Astrocyte (in vitro differentiated cells and primary cell): ENCODE results near the gene MED13. TPM values are rescaled to one million over a fixed set of nuclear protein-coding genes. Genes with fewer than 3 reads are reported as not detected.

Source experiments
- DNase-seq: peaks from one replicate; pipeline ENCODE4 v3.0.0-alpha.2; 2010; ENCODE audit warnings: low read depth
- FAIRE-seq: peaks from 2 replicates; lab custom pipeline; 2011; peaks lifted over from hg19 to GRCh38; lab: Jason Lieb, UNC
- H2AFZ ChIP-seq: 2 replicates; pipeline ENCODE4 v1.6.0; 2012; ENCODE audit warnings: low read depth, low read length, inconsistent platforms
- H3K27ac ChIP-seq: 2 replicates; pipeline ENCODE4 v1.5.1; 2011; ENCODE audit warnings: low read depth, low read length, inconsistent platforms
- H3K27me3 ChIP-seq: 2 replicates; pipeline ENCODE4 v1.6.0; 2011; ENCODE audit warnings: low read length, inconsistent platforms; ENCODE audit not compliant: insufficient read depth
- H3K36me3 ChIP-seq: 2 replicates; pipeline ENCODE4 v1.5.1; 2011; ENCODE audit warnings: low read length, inconsistent platforms; ENCODE audit not compliant: insufficient read depth
- H3K4me1 ChIP-seq: 2 replicates; pipeline ENCODE4 v1.5.1; 2011; ENCODE audit warnings: low read length, inconsistent platforms; ENCODE audit not compliant: insufficient read depth
- H3K4me2 ChIP-seq: 2 replicates; pipeline ENCODE4 v1.6.0; 2012; ENCODE audit warnings: low read length, inconsistent platforms
- H3K4me3 ChIP-seq: 2 replicates; pipeline ENCODE4 v1.5.1; 2011; ENCODE audit warnings: low read depth, mild to moderate bottlenecking, low read length, inconsistent platforms; ENCODE audit not compliant: insufficient read depth
- H3K79me2 ChIP-seq: 2 replicates; pipeline ENCODE4 v1.6.0; 2012; ENCODE audit warnings: mild to moderate bottlenecking, low read length, inconsistent platforms; ENCODE audit not compliant: insufficient read depth
- H3K9ac ChIP-seq: 2 replicates; pipeline ENCODE4 v1.6.0; 2012; ENCODE audit warnings: mild to moderate bottlenecking, low read length, inconsistent platforms
- H3K9me3 ChIP-seq: 2 replicates; pipeline ENCODE4 v1.5.1; 2012; ENCODE audit warnings: low read depth, mild to moderate bottlenecking, low read length, inconsistent platforms; ENCODE audit not compliant: insufficient read depth
- H4K20me1 ChIP-seq: 2 replicates; pipeline ENCODE4 v1.6.0; 2012; ENCODE audit warnings: low read length, inconsistent platforms; ENCODE audit not compliant: insufficient read depth
- H3K27ac Mint-ChIP-seq: one replicate; pipeline ENCODE4 v1.8.0; 2021; ENCODE audit warnings: mild to moderate bottlenecking, mixed read lengths; ENCODE audit not compliant: unreplicated experiment
- H3K27me3 Mint-ChIP-seq: one replicate; pipeline ENCODE4 v1.8.0; 2021; ENCODE audit warnings: low read depth, mixed read lengths; ENCODE audit not compliant: unreplicated experiment
- H3K36me3 Mint-ChIP-seq: one replicate; pipeline ENCODE4 v1.8.0; 2021; ENCODE audit warnings: low read depth, mixed read lengths; ENCODE audit not compliant: unreplicated experiment
- H3K4me1 Mint-ChIP-seq: one replicate; pipeline ENCODE4 v1.8.0; 2021; ENCODE audit warnings: low read depth, mixed read lengths; ENCODE audit not compliant: unreplicated experiment
- H3K4me3 Mint-ChIP-seq: one replicate; pipeline ENCODE4 v1.8.0; 2021; ENCODE audit warnings: mild to moderate bottlenecking, moderate library complexity, mixed read lengths; ENCODE audit not compliant: unreplicated experiment
- H3K9me3 Mint-ChIP-seq: one replicate; pipeline ENCODE4 v1.8.0; 2021; ENCODE audit warnings: mild to moderate bottlenecking, mixed read lengths; ENCODE audit not compliant: unreplicated experiment
- EZH2 ChIP-seq: IDR thresholded peaks from 2 replicates; pipeline ENCODE4 v1.6.1; 2012; ENCODE audit warnings: mild to moderate bottlenecking, low read length, inconsistent platforms; ENCODE audit not compliant: insufficient read depth
- total RNA-seq: library from RNA; stranded (reverse); gene quantifications from 2 replicates; pipeline ENCODE4 v1.2.1, GENCODE V29; 2021
- TF ChIP-seq, protein P1 (sequence below): IDR thresholded peaks from 2 replicates; pipeline ENCODE4 v1.5.1; 2011; ENCODE audit warnings: low read depth, mild to moderate bottlenecking, inconsistent platforms, low read length, moderate library complexity; ENCODE audit not compliant: insufficient read depth

MED13 gene
- total RNA-seq, 1 donor from 2014 or later, result 55.0 TPM

DNA sequence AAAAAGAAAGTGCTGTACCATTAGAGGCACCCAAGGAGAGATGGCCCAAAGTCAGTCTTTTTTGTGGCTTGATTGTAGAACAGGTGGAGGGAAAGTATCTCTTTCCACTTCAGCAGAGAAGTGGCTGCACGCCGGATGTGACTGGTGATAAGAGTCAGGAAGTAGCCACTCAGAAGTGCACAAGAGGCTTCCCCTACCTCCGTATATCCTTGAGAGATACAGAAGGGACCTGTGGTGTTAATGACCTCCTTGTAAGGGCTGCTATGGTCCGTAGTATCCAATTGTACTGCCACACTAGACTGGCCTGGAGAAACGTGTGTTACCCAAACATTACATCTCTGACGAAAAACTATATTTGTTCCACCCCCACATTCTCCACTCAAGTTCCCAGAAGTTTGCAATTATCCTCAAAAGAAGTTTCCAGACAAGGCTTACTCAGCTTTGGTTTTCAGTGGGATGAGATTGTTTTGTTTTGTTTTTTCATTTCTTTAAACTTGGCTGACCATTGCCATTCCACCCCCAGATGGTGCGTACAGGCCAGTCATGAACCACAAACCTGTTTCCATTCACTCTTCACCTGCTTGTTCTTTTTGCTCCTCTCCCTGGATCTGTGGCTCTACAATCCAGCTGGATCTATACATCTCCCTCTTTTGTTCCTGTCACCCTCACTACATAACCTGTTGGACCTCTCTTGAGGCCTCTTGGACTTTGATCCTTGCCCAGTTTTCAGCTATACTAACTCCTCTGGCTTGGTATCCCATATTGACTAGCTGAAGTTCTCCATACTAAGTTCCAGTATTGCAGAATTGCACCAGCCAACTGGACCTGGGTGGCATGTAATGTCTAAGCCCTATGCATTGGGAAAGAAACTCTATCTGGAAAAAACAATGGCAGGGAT is 20.7 kb upstream of the MED13 start:
- Mint-ChIP-seq H3K4me1 (peaks cover 6% of the 10 kb centered on the region), H3K27me3 (no peaks in the 10 kb centered on the region), H3K4me3 (no peak overlapping the region), H3K36me3 (no peaks in the 10 kb centered on the region), H3K27ac (no peak overlapping the region), H3K9me3 (no peaks in the 10 kb centered on the region)
- DNase-seq (peak; percentile 90), FAIRE-seq (no peak)
- Histone ChIP-seq H3K9ac (no peak overlapping the region), H3K4me3 (no peak overlapping the region), H3K4me2 (peak overlapping the region; percentile 32), H2AFZ (no peak overlapping the region), H3K27ac (peak overlapping the region; percentile 6), H3K9me3 (no peaks in the 10 kb centered on the region), H3K79me2 (no peaks in the 10 kb centered on the region), H3K27me3 (no peaks in the 10 kb centered on the region), H3K4me1 (peaks cover 8% of the 10 kb centered on the region), H3K36me3 (no peaks in the 10 kb centered on the region), H4K20me1 (no peaks in the 10 kb centered on the region)
- TF ChIP-seq EZH2, result no peak
- TF ChIP-seq, protein P1, sequence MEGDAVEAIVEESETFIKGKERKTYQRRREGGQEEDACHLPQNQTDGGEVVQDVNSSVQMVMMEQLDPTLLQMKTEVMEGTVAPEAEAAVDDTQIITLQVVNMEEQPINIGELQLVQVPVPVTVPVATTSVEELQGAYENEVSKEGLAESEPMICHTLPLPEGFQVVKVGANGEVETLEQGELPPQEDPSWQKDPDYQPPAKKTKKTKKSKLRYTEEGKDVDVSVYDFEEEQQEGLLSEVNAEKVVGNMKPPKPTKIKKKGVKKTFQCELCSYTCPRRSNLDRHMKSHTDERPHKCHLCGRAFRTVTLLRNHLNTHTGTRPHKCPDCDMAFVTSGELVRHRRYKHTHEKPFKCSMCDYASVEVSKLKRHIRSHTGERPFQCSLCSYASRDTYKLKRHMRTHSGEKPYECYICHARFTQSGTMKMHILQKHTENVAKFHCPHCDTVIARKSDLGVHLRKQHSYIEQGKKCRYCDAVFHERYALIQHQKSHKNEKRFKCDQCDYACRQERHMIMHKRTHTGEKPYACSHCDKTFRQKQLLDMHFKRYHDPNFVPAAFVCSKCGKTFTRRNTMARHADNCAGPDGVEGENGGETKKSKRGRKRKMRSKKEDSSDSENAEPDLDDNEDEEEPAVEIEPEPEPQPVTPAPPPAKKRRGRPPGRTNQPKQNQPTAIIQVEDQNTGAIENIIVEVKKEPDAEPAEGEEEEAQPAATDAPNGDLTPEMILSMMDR, result no peak

DNA sequence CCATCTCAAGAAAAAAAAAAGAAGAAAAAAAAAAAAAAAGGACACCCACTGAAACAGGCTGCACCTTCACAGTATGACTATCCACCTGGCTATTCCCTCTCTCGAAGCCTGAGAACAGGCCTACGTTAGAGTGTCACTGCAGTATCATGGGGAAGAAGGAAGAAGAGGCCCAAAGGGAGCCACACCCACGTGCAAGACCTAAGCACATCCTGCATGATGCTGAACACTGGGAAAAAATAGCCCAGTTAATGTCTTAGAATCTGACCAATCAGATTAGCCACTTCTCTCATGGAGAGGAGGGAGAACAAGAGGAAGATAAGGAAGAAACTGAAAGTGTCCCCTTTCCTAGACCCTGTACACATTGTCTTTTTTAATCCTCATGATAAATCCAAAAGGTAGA is 19.5 kb upstream of the MED13 start:
- no peak overlapping the region for H3K4me3 ChIP-seq
- H4K20me1 ChIP-seq, result no peaks in the 10 kb centered on the region
- H3K4me1 Mint-ChIP-seq, result peaks cover 6% of the 10 kb centered on the region
- H3K9ac ChIP-seq, result no peak overlapping the region
- H3K4me1 ChIP-seq, result peaks cover 8% of the 10 kb centered on the region
- no peaks in the 10 kb centered on the region for H3K27me3 Mint-ChIP-seq
- no peak overlapping the region for H3K27ac Mint-ChIP-seq
- no peaks in the 10 kb centered on the region for H3K9me3 Mint-ChIP-seq
- H3K79me2 ChIP-seq, result no peaks in the 10 kb centered on the region
- H3K36me3 Mint-ChIP-seq, result no peaks in the 10 kb centered on the region
- H3K4me3 Mint-ChIP-seq, result no peak overlapping the region
- H2AFZ ChIP-seq, result no peak overlapping the region
- TF ChIP-seq, protein P1, result no peak
- TF ChIP-seq EZH2, result no peak
- no peak overlapping the region for H3K27ac ChIP-seq
- FAIRE-seq (no peak), DNase-seq (no peak)
- no peak overlapping the region for H3K4me2 ChIP-seq
- H3K27me3 ChIP-seq, result peaks cover 5% of the 10 kb centered on the region
- no peaks in the 10 kb centered on the region for H3K36me3 ChIP-seq
- no peaks in the 10 kb centered on the region for H3K9me3 ChIP-seq

DNA sequence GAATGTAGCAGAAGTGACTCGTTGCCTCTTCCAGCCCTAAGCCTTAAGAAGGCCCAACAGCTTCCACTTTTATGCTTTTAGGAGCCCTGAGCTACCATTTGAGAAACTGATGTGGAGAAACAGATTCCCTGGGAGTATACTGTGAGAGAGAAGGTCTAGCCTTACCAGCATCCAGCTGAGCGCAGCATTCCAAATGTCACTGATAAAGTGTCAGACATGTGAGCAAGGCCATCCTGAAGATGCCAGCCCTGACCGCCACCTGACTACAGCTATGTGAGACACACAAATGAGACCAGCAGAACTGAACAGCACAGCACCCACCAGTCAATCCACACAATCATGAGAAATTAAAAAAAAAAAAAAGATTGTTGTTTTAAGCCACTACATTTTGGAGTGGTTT is 18.6 kb upstream of the MED13 start:
- no peaks in the 10 kb centered on the region for H3K36me3 Mint-ChIP-seq
- FAIRE-seq, result no peak
- no peak for DNase-seq

More for the DNA sequence above, 18.6 kb upstream of the MED13 start:
- H3K27me3 Mint-ChIP-seq, result no peaks in the 10 kb centered on the region
- H3K9me3 Mint-ChIP-seq, result no peaks in the 10 kb centered on the region
- no peak overlapping the region for H3K27ac ChIP-seq
- no peaks in the 10 kb centered on the region for H3K79me2 ChIP-seq
- H3K4me3 Mint-ChIP-seq, result no peak overlapping the region
- H3K4me3 ChIP-seq, result no peak overlapping the region
- no peak overlapping the region for H3K4me2 ChIP-seq
- H2AFZ ChIP-seq, result no peak overlapping the region
- no peak for TF ChIP-seq EZH2
- TF ChIP-seq, protein P1, result no peak
- H3K4me1 Mint-ChIP-seq, result peaks cover 6% of the 10 kb centered on the region
- H3K4me1 ChIP-seq, result peaks cover 8% of the 10 kb centered on the region
- H3K27ac Mint-ChIP-seq, result no peak overlapping the region
- H3K27me3 ChIP-seq, result peaks cover 5% of the 10 kb centered on the region
- no peaks in the 10 kb centered on the region for H4K20me1 ChIP-seq
- H3K36me3 ChIP-seq, result no peaks in the 10 kb centered on the region
- no peaks in the 10 kb centered on the region for H3K9me3 ChIP-seq
- no peak overlapping the region for H3K9ac ChIP-seq
